Kidney (tissue), 14 donors: Measurements from ENCODE around the gene FSHR. TPM values are rescaled to one million over a fixed set of nuclear protein-coding genes. Genes with fewer than 3 reads are reported as not detected.

Experiments used
- DNase-seq, 5 donors: peaks; one replicate each; pipeline ENCODE4 v3.0.0-alpha.2; 2013 to 2020
- FAIRE-seq: peaks from 2 replicates; lab custom pipeline; 2012; peaks lifted over from hg19 to GRCh38; lab: Jason Lieb, UNC
- H3K27ac ChIP-seq, 2 donors: one replicate each; pipeline ENCODE4 v1.7.0; 2013; ENCODE audit warnings: low read depth in 2 of 2, low read length in 2 of 2, inconsistent platforms in 1 of 2
- H3K27me3 ChIP-seq: one replicate; pipeline ENCODE4 v1.7.1; 2013; ENCODE audit warnings: low read length, inconsistent platforms; ENCODE audit not compliant: control insufficient read depth, insufficient read depth
- H3K36me3 ChIP-seq, 3 donors: one replicate each; pipeline versions ENCODE4 v1.7.0 to v1.7.1; 2013; ENCODE audit warnings: low read length in 3 of 3, control low read depth in 1 of 3, inconsistent platforms in 1 of 3; ENCODE audit not compliant: insufficient read depth in 3 of 3, control insufficient read depth in 2 of 3
- H3K4me1 ChIP-seq, 3 donors: one replicate each; pipeline versions ENCODE4 v1.7.0 to v1.7.1; 2013; ENCODE audit warnings: low read length in 3 of 3, inconsistent platforms in 1 of 3, low read depth in 1 of 3; ENCODE audit not compliant: control insufficient read depth in 2 of 3, insufficient read depth in 2 of 3
- H3K4me3 ChIP-seq, 3 donors: one replicate each; pipeline versions ENCODE4 v1.7.0 to v1.8.1; 2013; ENCODE audit warnings: low read length in 3 of 3, control low read depth in 1 of 3, inconsistent platforms in 1 of 3
- H3K9ac ChIP-seq, 3 donors: one replicate each; pipeline versions ENCODE4 v1.7.0 to v1.7.1; 2013; ENCODE audit warnings: low read length in 3 of 3, control low read depth in 1 of 3, inconsistent platforms in 1 of 3
- H3K9me3 ChIP-seq, 3 donors: one replicate each; pipeline versions ENCODE4 v1.7.0 to v1.7.1; 2013; ENCODE audit warnings: low read length in 3 of 3, control low read depth in 1 of 3, inconsistent platforms in 1 of 3; ENCODE audit not compliant: control insufficient read depth in 2 of 3, insufficient read depth in 1 of 3
- intact Hi-C: fragments of 100-400 bp; cut with DNase I; formaldehyde crosslinking; loops from one replicate; pipeline ENCODE4 v1.11.1; 2022
- polyA plus RNA-seq: library from polyadenylated mRNA; stranded (reverse); fragments of 350-450 nt; fragmentation: Illumina TruSeq; extraction: RNeasy Lipid Tissue Mini Kit (QIAGEN cat#74804); gene quantifications from one replicate; pipeline ENCODE4 v1.2.3, GENCODE V29; 2014; ENCODE audit warnings: low read depth, low replicate concordance; ENCODE audit not compliant: insufficient read depth
- total RNA-seq: library from RNA; stranded (reverse); fragmentation: NEBNext Ultra II Directional; extraction: Animal tissue kit (Norgen Biotek cat#: 25700); gene quantifications from one replicate; pipeline ENCODE4 v1.2.1, GENCODE V29; 2021
- TF ChIP-seq, protein P1 (sequence below): IDR thresholded peaks from 3 replicates; pipeline ENCODE4 v1.5.1; 2012; ENCODE audit warnings: mild to moderate bottlenecking, moderate library complexity, borderline replicate concordance; ENCODE audit not compliant: insufficient read depth; ENCODE audit errors: extremely low read depth
- donor health status: control.
- donor health status: control.
- donor health status: control.
- donor health status: control.
- donor health status: control.
- donor health status: DM: yes; HTN: yes; CAD: no.
- donor health status: Normal renal cell carcinoma (clear cell type).

FSHR gene
- total and polyA plus RNA-seq, 2 donors from 2014 or later = 0.54 TPM; not detected in 1

DNA sequence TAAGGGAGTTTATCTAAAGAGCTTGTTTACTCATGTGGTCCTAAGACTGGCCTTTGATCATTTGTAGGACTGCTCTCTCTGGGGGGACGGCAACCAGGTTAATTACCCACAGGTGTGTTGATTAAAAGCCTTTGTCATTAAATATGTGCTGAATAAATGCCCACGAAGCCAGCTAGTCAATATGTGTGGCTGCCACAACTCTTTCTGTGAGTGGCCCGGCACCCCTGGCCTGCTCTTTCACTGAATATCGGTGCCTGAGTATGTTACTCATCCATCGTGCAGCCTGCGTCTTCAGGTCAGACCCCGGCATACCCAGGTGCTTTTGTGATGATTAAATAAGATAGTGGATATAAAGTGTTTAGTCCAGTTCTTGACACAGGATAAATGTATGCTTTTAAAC is 24.3 kb upstream of the FSHR start:
- H3K9me3 ChIP-seq = peaks cover 0 to 3% (median 0%) of the 10 kb centered on the region in 3 donors
- intact Hi-C loops = no loop called here
- no peak overlapping the region for H3K27ac ChIP-seq
- H3K9ac ChIP-seq = no peak overlapping the region
- no peak overlapping the region for H3K4me3 ChIP-seq
- no peak for DNase-seq
- H3K27me3 ChIP-seq = no peaks in the 10 kb centered on the region
- TF ChIP-seq, protein P1, sequence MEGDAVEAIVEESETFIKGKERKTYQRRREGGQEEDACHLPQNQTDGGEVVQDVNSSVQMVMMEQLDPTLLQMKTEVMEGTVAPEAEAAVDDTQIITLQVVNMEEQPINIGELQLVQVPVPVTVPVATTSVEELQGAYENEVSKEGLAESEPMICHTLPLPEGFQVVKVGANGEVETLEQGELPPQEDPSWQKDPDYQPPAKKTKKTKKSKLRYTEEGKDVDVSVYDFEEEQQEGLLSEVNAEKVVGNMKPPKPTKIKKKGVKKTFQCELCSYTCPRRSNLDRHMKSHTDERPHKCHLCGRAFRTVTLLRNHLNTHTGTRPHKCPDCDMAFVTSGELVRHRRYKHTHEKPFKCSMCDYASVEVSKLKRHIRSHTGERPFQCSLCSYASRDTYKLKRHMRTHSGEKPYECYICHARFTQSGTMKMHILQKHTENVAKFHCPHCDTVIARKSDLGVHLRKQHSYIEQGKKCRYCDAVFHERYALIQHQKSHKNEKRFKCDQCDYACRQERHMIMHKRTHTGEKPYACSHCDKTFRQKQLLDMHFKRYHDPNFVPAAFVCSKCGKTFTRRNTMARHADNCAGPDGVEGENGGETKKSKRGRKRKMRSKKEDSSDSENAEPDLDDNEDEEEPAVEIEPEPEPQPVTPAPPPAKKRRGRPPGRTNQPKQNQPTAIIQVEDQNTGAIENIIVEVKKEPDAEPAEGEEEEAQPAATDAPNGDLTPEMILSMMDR = no peak
- no peaks in the 10 kb centered on the region for H3K4me1 ChIP-seq
- FAIRE-seq = no peak
- no peaks in the 10 kb centered on the region for H3K36me3 ChIP-seq

DNA sequence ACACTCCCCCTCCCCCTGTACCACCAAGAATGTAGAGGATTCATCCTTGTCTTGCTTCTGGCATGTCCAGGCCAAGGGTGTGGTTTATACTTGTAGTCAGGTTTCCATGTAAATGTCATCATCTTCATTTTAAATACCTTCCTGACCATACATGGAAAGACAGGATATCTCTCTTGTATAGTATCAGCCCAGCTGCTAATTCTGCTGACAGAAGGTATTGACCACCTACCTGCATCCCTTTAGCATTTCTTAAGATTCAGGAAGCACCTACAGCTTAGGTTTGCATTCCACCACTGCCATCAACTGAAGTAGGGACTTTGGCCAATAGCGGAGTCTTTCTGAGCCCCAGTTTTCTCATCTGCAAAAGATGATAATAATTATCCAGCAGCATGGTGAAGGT is 22.9 kb upstream of the FSHR start:
- no peak overlapping the region for H3K27ac ChIP-seq
- no peak overlapping the region for H3K9ac ChIP-seq
- H3K4me1 ChIP-seq = no peaks in the 10 kb centered on the region
- FAIRE-seq (no peak), DNase-seq (no peak)
- H3K27me3 ChIP-seq = no peaks in the 10 kb centered on the region
- H3K9me3 ChIP-seq = peaks cover 0 to 3% (median 0%) of the 10 kb centered on the region in 3 donors
- TF ChIP-seq, protein P1 = no peak
- no peak overlapping the region for H3K4me3 ChIP-seq
- H3K36me3 ChIP-seq = no peaks in the 10 kb centered on the region
- intact Hi-C loops = no loop called here

DNA sequence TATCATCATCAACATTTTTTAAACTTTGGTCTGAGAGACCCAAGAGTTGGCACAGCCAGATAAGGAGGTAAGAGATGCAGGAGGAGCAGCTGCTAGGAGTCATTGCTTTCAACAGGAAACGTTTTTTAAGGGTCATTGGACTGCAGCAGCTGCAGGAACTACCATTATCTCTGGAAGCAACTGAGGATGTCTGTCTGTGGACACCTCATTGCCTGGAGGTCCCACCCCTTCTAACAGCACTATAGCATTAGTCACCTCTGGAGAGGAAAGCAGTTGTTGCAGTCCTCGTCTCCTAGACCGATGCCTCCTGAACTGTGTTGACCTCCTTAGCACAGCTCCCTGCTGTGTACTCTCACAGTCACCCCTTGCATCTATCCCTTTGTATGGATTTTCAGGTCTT is 21.5 kb upstream of the FSHR start:
- FAIRE-seq (no peak), DNase-seq (no peak)
- Histone ChIP-seq H3K9me3 (peaks cover 0 to 3% (median 0%) of the 10 kb centered on the region in 3 donors), H3K4me3 (no peak overlapping the region), H3K36me3 (no peaks in the 10 kb centered on the region), H3K27me3 (no peaks in the 10 kb centered on the region), H3K4me1 (no peaks in the 10 kb centered on the region), H3K27ac (no peak overlapping the region), H3K9ac (no peak overlapping the region)
- TF ChIP-seq, protein P1 = no peak
- intact Hi-C loops = no loop called here

DNA sequence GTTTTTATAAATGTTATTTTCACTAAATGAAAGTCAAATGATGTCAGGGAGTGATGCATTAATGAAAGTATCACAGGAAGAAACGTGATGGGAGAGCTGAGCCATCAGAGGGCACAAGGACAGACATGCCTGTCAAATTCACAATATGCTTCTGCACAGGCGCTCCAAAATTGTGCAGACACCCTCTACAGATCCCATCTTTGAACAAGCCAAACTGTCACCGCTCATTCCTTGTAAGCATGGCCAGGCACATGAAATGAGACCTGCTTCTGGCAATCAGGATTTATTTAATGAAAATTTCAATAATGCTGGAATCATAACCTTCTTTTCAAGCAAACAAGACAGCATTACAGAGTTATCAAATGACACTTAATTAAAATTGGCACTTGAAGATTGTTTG is 20.4 kb upstream of the FSHR start:
- DNase-seq (no peak), FAIRE-seq (no peak)
- Histone ChIP-seq H3K9ac (no peak overlapping the region), H3K9me3 (peaks cover 0 to 7% (median 0%) of the 10 kb centered on the region in 3 donors), H3K27me3 (no peaks in the 10 kb centered on the region), H3K4me1 (no peaks in the 10 kb centered on the region), H3K4me3 (no peak overlapping the region), H3K27ac (no peak overlapping the region), H3K36me3 (no peaks in the 10 kb centered on the region)
- intact Hi-C loops = no loop called here
- TF ChIP-seq, protein P1 = no peak
